Fibroblast of lung (primary cell): ENCODE data around the gene GUCY2D. TPM values are rescaled to one million over a fixed set of nuclear protein-coding genes. Genes with fewer than 3 reads are reported as not detected.
A peak's percentile ranks its signal among the peaks of the same experiment; 100 is the strongest.

Experiments
- DNase-seq, 2 donors: peaks; one replicate each; pipeline versions ENCODE4 v3.0.0 to v3.0.0-alpha.2; 2010; ENCODE audit warnings: low read depth in 2 of 2
- H2AFZ ChIP-seq: 2 replicates; pipeline ENCODE4 v1.5.1; 2012; ENCODE audit warnings: low read length, control low read depth, inconsistent platforms
- H3K27ac ChIP-seq: 2 replicates; pipeline ENCODE4 v1.5.1; 2011; ENCODE audit warnings: low read length, control low read depth; ENCODE audit not compliant: insufficient read depth
- H3K27me3 ChIP-seq: 2 replicates; pipeline ENCODE4 v1.5.1; 2011; ENCODE audit warnings: mild to moderate bottlenecking, low read length; ENCODE audit not compliant: control insufficient read depth, insufficient read depth
- H3K36me3 ChIP-seq: 2 replicates; pipeline ENCODE4 v1.5.1; 2011; ENCODE audit warnings: low read length; ENCODE audit not compliant: control insufficient read depth, insufficient read depth
- H3K4me1 ChIP-seq: 2 replicates; pipeline ENCODE4 v1.5.1; 2011; ENCODE audit warnings: low read length; ENCODE audit not compliant: control insufficient read depth, insufficient read depth; ENCODE audit errors: extremely low read depth
- H3K4me2 ChIP-seq: 2 replicates; pipeline ENCODE4 v1.5.1; 2011; ENCODE audit warnings: low read length, control low read depth; ENCODE audit not compliant: insufficient read depth; ENCODE audit errors: extremely low read depth
- H3K4me3 ChIP-seq, 4 experiments: fragments of 200-600 bp in 1 of 4; sonication (generic) in 1 of 4; replicated peaks in 1 of 4; 2 replicates each; pipeline ENCODE4 v1.5.1; 2011 to 2016; ENCODE audit warnings: low read length in 4 of 4, low read depth in 3 of 4, mild to moderate bottlenecking in 3 of 4, control low read depth in 2 of 4, inconsistent platforms in 1 of 4, mixed read lengths in 1 of 4; ENCODE audit not compliant: insufficient read depth in 1 of 4; ENCODE audit errors: control extremely low read depth in 1 of 4
- H3K79me2 ChIP-seq: 2 replicates; pipeline ENCODE4 v1.5.1; 2012; ENCODE audit warnings: mild to moderate bottlenecking, low read length, inconsistent platforms; ENCODE audit not compliant: control insufficient read depth, insufficient read depth
- H3K9ac ChIP-seq: 2 replicates; pipeline ENCODE4 v1.5.1; 2011; ENCODE audit warnings: mild to moderate bottlenecking, low read length, control low read depth; ENCODE audit not compliant: insufficient read depth
- H3K9me3 ChIP-seq: 2 replicates; pipeline ENCODE4 v1.5.1; 2012; ENCODE audit warnings: low read depth, low read length; ENCODE audit not compliant: control insufficient read depth, insufficient read depth
- H4K20me1 ChIP-seq: 2 replicates; pipeline ENCODE4 v1.5.1; 2011; ENCODE audit warnings: low read length; ENCODE audit not compliant: control insufficient read depth, insufficient read depth; ENCODE audit errors: extremely low read depth
- EZH2 ChIP-seq: IDR thresholded peaks from 2 replicates; pipeline ENCODE4 v1.5.1; 2012; ENCODE audit warnings: low read length, control low read depth, mild to moderate bottlenecking; ENCODE audit errors: missing control alignments
- polyA plus RNA-seq, 2 donors: library from polyadenylated mRNA; depleted of rRNA in 1 of 2; stranded (reverse) in 1 of 2; unstranded in 1 of 2; fragments of >200 nt; gene quantifications; 2 replicates each; pipeline ENCODE4 v1.2.1, GENCODE V29; 2011 to 2012; ENCODE audit warnings: missing spikeins in 1 of 2
- total RNA-seq: library from RNA; depleted of rRNA; stranded (reverse); fragments of >200 nt; gene quantifications from 2 replicates; pipeline ENCODE4 v1.2.1, GENCODE V29; 2014
- TF ChIP-seq, protein P1 (sequence below), 2 donors: IDR thresholded peaks in 1 of 2; conservative IDR thresholded peaks in 1 of 2; 1 replicate in 1 of 2; 2 replicates in 1 of 2; pipeline ENCODE4 v1.5.1; 2011 to 2012; ENCODE audit warnings: low read length in 2 of 2, control low read depth in 1 of 2, inconsistent platforms in 1 of 2, low read depth in 1 of 2, mild to moderate bottlenecking in 1 of 2

Gene GUCY2D
- total and polyA plus RNA-seq, 2 donors (not counting 1 experiment from before 2014, with no cell fraction given), result not detected

DNA sequence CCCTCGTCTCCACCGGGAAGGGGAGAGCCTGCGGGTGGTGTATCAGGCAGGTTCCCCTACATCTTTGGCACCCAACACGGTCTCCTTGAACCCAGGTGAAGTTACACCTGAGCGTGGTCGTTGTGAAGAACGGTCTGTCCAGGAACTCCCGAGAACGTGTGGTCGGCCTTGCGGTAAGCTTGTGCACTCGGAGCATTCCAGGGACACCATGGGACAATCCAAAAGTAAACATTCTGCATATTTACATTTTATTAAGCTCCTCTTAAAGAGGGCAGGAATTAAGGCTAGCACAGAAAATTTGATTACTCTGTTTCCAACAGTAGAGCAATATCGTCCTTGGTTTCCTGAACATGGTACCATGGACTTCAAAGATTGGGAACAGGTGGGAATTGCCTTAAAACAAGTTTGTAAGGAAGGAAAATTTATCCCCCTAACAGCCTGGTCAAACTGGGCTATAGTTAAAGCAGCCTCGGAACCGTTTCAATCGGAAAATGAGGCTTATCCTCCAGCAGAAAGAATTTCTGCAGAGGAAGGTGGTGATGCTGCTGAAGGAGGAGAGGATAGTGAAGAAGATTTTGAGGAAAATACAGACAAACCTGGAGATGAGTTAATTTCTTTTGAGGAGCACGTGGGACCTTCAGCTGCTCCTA lies 54.7 kb downstream of the GUCY2D start:
- no peak overlapping the region for H3K27ac ChIP-seq
- no peak overlapping the region for H2AFZ ChIP-seq
- no peaks in the 10 kb centered on the region for H3K36me3 ChIP-seq
- no peaks in the 10 kb centered on the region for H3K79me2 ChIP-seq
- DNase-seq, result no peak
- H3K4me2 ChIP-seq, result no peak overlapping the region
- TF ChIP-seq, protein P1, sequence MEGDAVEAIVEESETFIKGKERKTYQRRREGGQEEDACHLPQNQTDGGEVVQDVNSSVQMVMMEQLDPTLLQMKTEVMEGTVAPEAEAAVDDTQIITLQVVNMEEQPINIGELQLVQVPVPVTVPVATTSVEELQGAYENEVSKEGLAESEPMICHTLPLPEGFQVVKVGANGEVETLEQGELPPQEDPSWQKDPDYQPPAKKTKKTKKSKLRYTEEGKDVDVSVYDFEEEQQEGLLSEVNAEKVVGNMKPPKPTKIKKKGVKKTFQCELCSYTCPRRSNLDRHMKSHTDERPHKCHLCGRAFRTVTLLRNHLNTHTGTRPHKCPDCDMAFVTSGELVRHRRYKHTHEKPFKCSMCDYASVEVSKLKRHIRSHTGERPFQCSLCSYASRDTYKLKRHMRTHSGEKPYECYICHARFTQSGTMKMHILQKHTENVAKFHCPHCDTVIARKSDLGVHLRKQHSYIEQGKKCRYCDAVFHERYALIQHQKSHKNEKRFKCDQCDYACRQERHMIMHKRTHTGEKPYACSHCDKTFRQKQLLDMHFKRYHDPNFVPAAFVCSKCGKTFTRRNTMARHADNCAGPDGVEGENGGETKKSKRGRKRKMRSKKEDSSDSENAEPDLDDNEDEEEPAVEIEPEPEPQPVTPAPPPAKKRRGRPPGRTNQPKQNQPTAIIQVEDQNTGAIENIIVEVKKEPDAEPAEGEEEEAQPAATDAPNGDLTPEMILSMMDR (conservative IDR thresholded peaks at IDR 0.05 in 1 of 2, IDR thresholded peaks at IDR 0.05 in 1 of 2; ENCODE audit: low read depth in 1 of 2, low read length in 2 of 2), result no peak
- no peak for TF ChIP-seq EZH2
- peaks cover 34% of the 10 kb centered on the region for H3K27me3 ChIP-seq
- no peaks in the 10 kb centered on the region for H3K9me3 ChIP-seq
- no peaks in the 10 kb centered on the region for H4K20me1 ChIP-seq
- no peak overlapping the region for H3K4me3 ChIP-seq
- H3K4me1 ChIP-seq, result no peaks in the 10 kb centered on the region
- no peak overlapping the region for H3K9ac ChIP-seq

DNA sequence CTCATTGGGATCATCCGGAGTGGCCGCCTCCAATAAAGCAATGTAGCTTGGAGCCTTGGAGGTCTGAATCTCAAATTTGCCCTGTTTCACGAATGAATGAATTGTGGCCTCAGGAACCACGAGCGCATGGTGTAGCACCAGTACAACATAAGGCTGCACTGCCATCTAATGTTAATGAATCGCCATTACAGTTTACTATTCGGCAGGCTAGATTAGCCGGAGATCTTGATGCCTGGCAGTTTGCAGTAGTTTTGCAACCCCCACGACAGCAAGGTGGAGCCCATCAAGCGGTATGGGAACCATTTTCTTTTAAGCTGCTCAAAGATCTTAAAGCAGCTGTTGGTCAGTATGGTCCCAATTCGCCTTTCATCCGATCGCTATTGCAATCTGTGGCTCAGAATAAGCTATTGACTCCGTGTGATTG lies 55.3 kb downstream of the GUCY2D start:
- peak overlapping the region; percentile 57 for H3K4me2 ChIP-seq
- no peak for TF ChIP-seq EZH2
- TF ChIP-seq, protein P1 (conservative IDR thresholded peaks at IDR 0.05 in 1 of 2, IDR thresholded peaks at IDR 0.05 in 1 of 2; ENCODE audit: low read depth in 1 of 2, low read length in 2 of 2), result peak; percentile 62 to 82

DNA sequence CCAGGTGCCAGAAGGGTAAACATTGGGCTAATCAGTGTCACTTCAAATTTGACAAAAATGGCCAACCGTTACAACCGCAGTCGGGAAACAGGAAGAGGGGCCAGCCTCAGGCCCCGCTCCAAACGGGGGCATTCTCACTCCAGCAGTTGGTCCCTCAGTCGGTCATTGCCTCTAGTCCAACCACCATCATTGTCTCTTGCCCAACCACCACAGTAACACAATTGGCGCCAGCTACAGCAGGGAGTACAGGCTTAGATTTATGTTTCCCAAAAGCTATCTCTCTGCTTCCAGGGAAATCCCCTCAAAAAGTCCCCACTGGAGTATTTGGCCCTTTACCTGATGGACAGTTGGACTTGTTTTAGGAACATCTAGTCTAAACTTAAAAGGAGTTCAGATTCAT lies 56.7 kb downstream of the GUCY2D start:
- TF ChIP-seq, protein P1 (conservative IDR thresholded peaks at IDR 0.05 in 1 of 2, IDR thresholded peaks at IDR 0.05 in 1 of 2; ENCODE audit: low read depth in 1 of 2, low read length in 2 of 2), result peak in 1 of 2 donors; percentile 0
- TF ChIP-seq EZH2, result no peak

More for the DNA sequence above, 55.3 kb downstream of the GUCY2D start:
- H4K20me1 ChIP-seq, result no peaks in the 10 kb centered on the region
- peak; percentile 67 to 84 for DNase-seq
- H2AFZ ChIP-seq, result no peak overlapping the region
- peaks cover 40% of the 10 kb centered on the region for H3K27me3 ChIP-seq
- no peaks in the 10 kb centered on the region for H3K4me1 ChIP-seq
- no peak overlapping the region for H3K27ac ChIP-seq
- H3K4me3 ChIP-seq, result no peak overlapping the region
- no peaks in the 10 kb centered on the region for H3K9me3 ChIP-seq
- H3K36me3 ChIP-seq, result no peaks in the 10 kb centered on the region
- H3K79me2 ChIP-seq, result no peaks in the 10 kb centered on the region
- no peak overlapping the region for H3K9ac ChIP-seq

More for the DNA sequence above, 56.7 kb downstream of the GUCY2D start:
- Histone ChIP-seq H3K27ac (no peak overlapping the region), H3K4me2 (no peak overlapping the region), H3K4me3 (no peak overlapping the region), H3K9ac (no peak overlapping the region), H3K9me3 (no peaks in the 10 kb centered on the region), H4K20me1 (no peaks in the 10 kb centered on the region), H3K79me2 (no peaks in the 10 kb centered on the region), H3K27me3 (peaks cover 50% of the 10 kb centered on the region), H3K36me3 (no peaks in the 10 kb centered on the region), H3K4me1 (no peaks in the 10 kb centered on the region), H2AFZ (no peak overlapping the region)
- DNase-seq, result no peak
